Placental pericyte (primary cell): Measurements from ENCODE around the gene RNASEL. TPM values are rescaled to one million over a fixed set of nuclear protein-coding genes. Genes with fewer than 3 reads are reported as not detected.

Experiments
- small RNA-seq: library from RNA; depleted of rRNA; stranded (forward); fragments of <200 nt; gene quantifications from one replicate; pipeline ENCODE3, GENCODE V24; 2012; ENCODE audit warnings: low replicate concordance
- total RNA-seq: library from RNA; depleted of rRNA; stranded (reverse); fragments of >200 nt; gene quantifications from 2 replicates; pipeline ENCODE4 v1.2.3, GENCODE V29; 2012

The RNASEL gene, protein sequence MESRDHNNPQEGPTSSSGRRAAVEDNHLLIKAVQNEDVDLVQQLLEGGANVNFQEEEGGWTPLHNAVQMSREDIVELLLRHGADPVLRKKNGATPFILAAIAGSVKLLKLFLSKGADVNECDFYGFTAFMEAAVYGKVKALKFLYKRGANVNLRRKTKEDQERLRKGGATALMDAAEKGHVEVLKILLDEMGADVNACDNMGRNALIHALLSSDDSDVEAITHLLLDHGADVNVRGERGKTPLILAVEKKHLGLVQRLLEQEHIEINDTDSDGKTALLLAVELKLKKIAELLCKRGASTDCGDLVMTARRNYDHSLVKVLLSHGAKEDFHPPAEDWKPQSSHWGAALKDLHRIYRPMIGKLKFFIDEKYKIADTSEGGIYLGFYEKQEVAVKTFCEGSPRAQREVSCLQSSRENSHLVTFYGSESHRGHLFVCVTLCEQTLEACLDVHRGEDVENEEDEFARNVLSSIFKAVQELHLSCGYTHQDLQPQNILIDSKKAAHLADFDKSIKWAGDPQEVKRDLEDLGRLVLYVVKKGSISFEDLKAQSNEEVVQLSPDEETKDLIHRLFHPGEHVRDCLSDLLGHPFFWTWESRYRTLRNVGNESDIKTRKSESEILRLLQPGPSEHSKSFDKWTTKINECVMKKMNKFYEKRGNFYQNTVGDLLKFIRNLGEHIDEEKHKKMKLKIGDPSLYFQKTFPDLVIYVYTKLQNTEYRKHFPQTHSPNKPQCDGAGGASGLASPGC
- 4.2 and 4.3 TPM in 2 replicates for total RNA-seq

DNA sequence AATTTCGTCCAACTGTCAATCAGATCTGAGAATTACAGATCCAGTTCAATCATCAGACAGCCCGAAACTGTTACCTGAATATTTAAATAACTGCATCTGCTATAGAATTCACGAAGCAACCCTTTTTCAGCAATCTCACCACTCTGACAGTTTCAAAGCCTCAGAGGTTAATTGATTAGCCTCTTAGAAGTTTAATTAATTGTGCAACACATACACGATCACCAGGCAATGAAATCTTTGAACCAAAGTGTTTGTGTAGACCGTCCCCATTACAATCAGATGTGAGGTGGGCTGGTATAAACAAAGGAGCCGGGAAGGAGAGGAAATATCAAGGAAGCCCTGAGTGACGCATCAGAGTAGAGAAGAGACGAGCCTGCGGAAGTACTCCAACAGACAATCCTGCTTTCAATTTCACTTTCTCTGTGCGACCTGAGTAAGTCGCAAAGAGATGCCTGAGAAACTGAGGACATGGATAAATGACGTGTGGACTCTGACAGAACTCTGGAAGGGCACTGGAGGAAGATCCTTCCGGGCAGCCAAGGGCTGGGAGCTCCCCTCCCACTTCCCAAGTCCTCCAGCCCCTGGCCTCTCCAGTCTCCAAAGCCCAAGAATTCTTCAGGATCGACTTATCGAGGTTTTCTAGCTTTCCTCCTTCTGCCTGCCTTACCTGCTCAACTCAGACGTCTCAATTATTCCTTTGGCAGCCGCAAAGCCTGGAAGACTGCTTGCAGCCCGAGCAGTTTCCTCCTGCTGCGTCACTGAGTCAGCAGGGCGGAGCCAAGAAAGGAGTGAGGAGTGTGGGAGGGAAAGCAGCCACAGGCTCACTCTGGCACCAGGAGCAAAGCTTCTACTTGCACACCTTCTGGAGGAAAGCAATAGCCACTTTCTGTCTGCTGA lies at the start of gene RNASEL:
Gene RNASEL (minus strand): TSS at position 757 of the 897 bp plus-strand sequence. CDS start 2,450 bp downstream, outside the sequence.

DNA sequence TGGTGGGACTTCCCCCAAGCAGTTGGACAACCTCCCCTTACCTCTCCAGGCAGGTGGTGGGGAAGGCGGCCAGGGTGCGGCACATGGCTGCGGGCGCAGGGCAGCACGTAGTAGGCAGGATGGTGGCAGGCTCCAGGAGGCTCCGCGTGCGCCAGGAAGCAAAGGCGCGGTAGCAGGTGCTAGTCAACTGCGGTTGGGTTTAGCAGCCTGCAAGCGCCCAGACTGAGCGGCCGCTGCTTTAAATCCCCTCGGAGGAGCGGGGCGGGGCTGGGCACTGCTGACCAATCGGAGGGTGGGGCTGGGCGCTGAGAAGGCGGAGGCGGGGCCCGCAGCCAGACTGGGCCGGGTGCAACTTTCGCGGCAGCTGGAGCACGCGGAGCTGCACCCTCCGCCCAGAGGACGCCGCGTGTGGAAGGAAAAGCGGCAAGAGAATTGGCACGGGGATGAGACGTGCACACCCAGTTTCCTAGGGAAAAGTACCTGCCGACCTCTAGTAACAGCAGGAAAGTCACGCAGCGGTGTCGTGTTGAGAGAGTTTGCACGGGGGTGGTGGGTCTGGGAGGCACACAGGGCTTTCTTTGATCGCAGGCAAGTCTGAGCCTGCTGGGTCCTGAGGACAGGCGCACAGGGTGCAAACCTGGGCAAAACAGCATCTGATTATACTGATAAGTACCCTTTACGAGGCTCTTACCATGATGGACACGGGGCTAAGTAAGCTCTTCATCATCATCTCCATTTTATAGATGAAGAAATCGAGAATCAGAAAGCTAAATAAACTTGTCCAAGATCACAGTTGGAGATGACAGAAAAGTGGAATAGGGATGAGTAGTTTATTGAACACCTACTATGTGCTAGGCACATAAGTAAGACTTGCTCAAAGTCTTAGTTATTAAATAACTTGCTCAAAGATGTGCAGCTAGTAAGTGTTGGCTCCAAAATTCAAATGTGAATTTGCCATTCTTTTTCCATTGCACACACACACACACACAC lies 15.4 kb upstream of the RNASEL start, which contains the start of gene RGS16:
Gene RGS16 (minus strand): TSS at position 215 of the 990 bp plus-strand sequence. CDS start 130 bp downstream, at position 85.

Small RNA genes within 50 kb of the gene (small RNA-seq; reads per million reads assigned to genes)
- not detected for gene RF00017

Other genes with a start within 250 kb of the RNASEL start
- 280 and 361 TPM in 2 replicates for gene GLUL, start 197.5 kb downstream of the RNASEL start, total RNA-seq
- gene TEDDM1, start 188.6 kb downstream of the RNASEL start, total RNA-seq: not detected in 2 replicates
- not detected in 2 replicates for gene RGSL1, start 139.1 kb downstream of the RNASEL start, total RNA-seq
- gene RGS16, start 15.1 kb upstream of the RNASEL start, total RNA-seq: 0.14 and 2.4 TPM in 2 replicates
- not detected in 2 replicates for gene RGS8, start 95.3 kb upstream of the RNASEL start, total RNA-seq
- gene NPL, start 200.5 kb upstream of the RNASEL start, total RNA-seq: 0.43 and 1.8 TPM in 2 replicates